Jurkat, Clone E6-1 (cell line): Measurements from ENCODE around the gene VIPR2.
A peak's percentile ranks its signal among the peaks of the same experiment; 100 is the strongest.
"Not testable (repeated sequence)": the region's sequence is repeated elsewhere in the genome, so short reads cannot be mapped to it uniquely, and the experiment has no call there.

Source experiments
- DNase-seq: peaks from one replicate; pipeline ENCODE4 v3.0.0-alpha.2; 2011; ENCODE audit warnings: low read depth, low spot score
- H3K4me3 ChIP-seq: 2 replicates; pipeline ENCODE4 v1.5.1; 2011; ENCODE audit warnings: mild to moderate bottlenecking, low read length, control low read depth, moderate library complexity

The VIPR2 gene

GRCh38 chr7:159112136-159113011 is 32.3 kb downstream of the VIPR2 start:
- DNase-seq: no peak
- H3K4me3 ChIP-seq: no peak overlapping the region

- DNase-seq: no peak
- H3K4me3 ChIP-seq: no peak overlapping the region
Observed at GRCh38 chr7:159109653-159110035, 35.0 kb downstream of the VIPR2 start.

GRCh38 chr7:159108941-159109652 is 35.6 kb downstream of the VIPR2 start:
- DNase-seq: no peak
- H3K4me3 ChIP-seq: no peak overlapping the region

- DNase-seq: no peak
- H3K4me3 ChIP-seq: no peak overlapping the region
Observed at GRCh38 chr7:159108491-159108890, 36.2 kb downstream of the VIPR2 start.

GRCh38 chr7:159107161-159107892 is 37.3 kb downstream of the VIPR2 start:
- H3K4me3 ChIP-seq: no peak overlapping the region
- no peak for DNase-seq

GRCh38 chr7:159105832-159106811 is 38.5 kb downstream of the VIPR2 start:
- no peak for DNase-seq
- H3K4me3 ChIP-seq: no peak overlapping the region

- DNase-seq: no peak
- H3K4me3 ChIP-seq: no peak overlapping the region
Observed at GRCh38 chr7:159105066-159105780, 39.4 kb downstream of the VIPR2 start.

- no peak for DNase-seq
- H3K4me3 ChIP-seq: no peak overlapping the region
Observed at GRCh38 chr7:159104188-159104920, 40.3 kb downstream of the VIPR2 start.

- no peak for DNase-seq
- no peak overlapping the region for H3K4me3 ChIP-seq
Observed at GRCh38 chr7:159103382-159104187, 41.1 kb downstream of the VIPR2 start.

GRCh38 chr7:159102681-159103381 is 41.8 kb downstream of the VIPR2 start:
- peak; percentile 22 for DNase-seq
- H3K4me3 ChIP-seq: no peak overlapping the region

- DNase-seq, H3K4me3 ChIP-seq: not testable (repeated sequence)
Observed at GRCh38 chr7:159101661-159102091, 43.0 kb downstream of the VIPR2 start.

GRCh38 chr7:159101083-159101395 is 43.6 kb downstream of the VIPR2 start:
- H3K4me3 ChIP-seq, DNase-seq: not testable (repeated sequence)

- H3K4me3 ChIP-seq, DNase-seq: not testable (repeated sequence)
Observed at GRCh38 chr7:159100281-159101082, 44.2 kb downstream of the VIPR2 start.

- no peak for DNase-seq
- no peak overlapping the region for H3K4me3 ChIP-seq
Observed at GRCh38 chr7:159099711-159100231, 44.9 kb downstream of the VIPR2 start.
